IMR-90 (cell line): Measurements from ENCODE around the gene INSL6. TPM values are rescaled to one million over a fixed set of nuclear protein-coding genes. Genes with fewer than 3 reads are reported as not detected.

Experiments used
- MAFK ChIP-seq: IDR thresholded peaks from 2 replicates; pipeline ENCODE4 v1.6.1; 2012; ENCODE audit warnings: low read depth, low read length, improper control_type of control experiment
- microRNA-seq, 2 experiments: library from miRNA; stranded (forward) in 1 of 2; unstranded in 1 of 2; fragments of 10-50 nt in 1 of 2; fragments of <30 nt in 1 of 2; gene quantifications in 1 of 2; microRNA quantifications in 1 of 2; one replicate each; pipeline versions ENCODE3 to v1.1.0; 2013 to 2020; ENCODE audit not compliant: insufficient read depth in 1 of 2, insufficient read length in 1 of 2, unreplicated experiment in 1 of 2
- polyA plus RNA-seq, 3 experiments: library from polyadenylated mRNA; depleted of rRNA; stranded (reverse); fragments of >200 nt; gene quantifications; 2 replicates each; pipeline ENCODE4 v1.2.3, GENCODE V29; 2012; ENCODE audit warnings: low replicate concordance in 1 of 3
- small RNA-seq, 5 experiments: library from RNA; depleted of rRNA; stranded (forward); fragments of <200 nt; gene quantifications; one replicate each; pipeline ENCODE3, GENCODE V24; 2012
- total RNA-seq: library from RNA; depleted of rRNA; stranded (reverse); fragments of >200 nt; gene quantifications from 2 replicates; pipeline ENCODE4 v1.2.3, GENCODE V29; 2012; rRNA removed

The INSL6 gene
- total and polyA plus RNA-seq, 2 of the 4 experiments (the other 2 are of a cell fraction), result not detected

- no peak for TF ChIP-seq MAFK
Measured at GRCh38 chr9:5113994-5114748, 71.3 kb downstream of the INSL6 start (continued).

Small RNAs within 50 kb of the gene (microRNA-seq; reads per million reads assigned to microRNA genes)
- not detected for gene AL133547.1 (ENCODE audit: insufficient read depth, insufficient read length)

Small RNAs within 50 kb of the gene (small RNA-seq; reads per million reads assigned to genes)
- 0 reads per million in 5 experiments for gene AL133547.1

Other genes starting within 250 kb of the INSL6 start
- 6.1 and 7.2 TPM in 2 replicates for gene JAK2, start 200.4 kb downstream of the INSL6 start, total RNA-seq
- 1.6 and 2.3 TPM in 2 replicates for gene JAK2, start 200.4 kb downstream of the INSL6 start, polyA plus RNA-seq (2012; rRNA removed)
- gene INSL4, start 45.8 kb upstream of the INSL6 start, total RNA-seq, result not detected in 2 replicates
- gene INSL4, start 45.8 kb upstream of the INSL6 start, polyA plus RNA-seq (2012; rRNA removed), result 0.03 TPM in 1 of 2 replicates, not detected in the other
- not detected in 2 replicates for gene RLN2, start 119.1 kb upstream of the INSL6 start, total RNA-seq
- gene RLN2, start 119.1 kb upstream of the INSL6 start, polyA plus RNA-seq (2012; rRNA removed), result not detected in 2 replicates
- gene RLN1, start 154.2 kb upstream of the INSL6 start, total RNA-seq, result not detected in 2 replicates
- not detected in 2 replicates for gene RLN1, start 154.2 kb upstream of the INSL6 start, polyA plus RNA-seq (2012; rRNA removed)